GM23338 (cell line): Measurements from ENCODE around the gene SNHG17. TPM values are rescaled to one million over a fixed set of nuclear protein-coding genes. Genes with fewer than 3 reads are reported as not detected.

Source experiments
- ATAC-seq: fragments of 200-7000 bp; cut with Tn5 transposase; 3 replicates; pipeline ENCODE4 v1.9.1; 2020
- DNase-seq: peaks from one replicate; pipeline ENCODE4 v3.0.0-alpha.2; 2015; ENCODE audit warnings: low spot score
- H2AFZ ChIP-seq: fragments of 200-600 bp; sonication (generic); 2 replicates; pipeline ENCODE4 v1.8.0; 2016; ENCODE audit warnings: antibody characterized with exemption, mild to moderate bottlenecking, moderate library complexity
- H3F3A ChIP-seq: fragments of 200-600 bp; sonication (generic); replicated peaks from 2 replicates; pipeline ENCODE4 v1.8.0; 2017; ENCODE audit warnings: antibody characterized with exemption, mixed run types, low read depth
- H3K27ac ChIP-seq: fragments of 200-600 bp; sonication (generic); 2 replicates; pipeline ENCODE4 v1.6.1; 2016; ENCODE audit warnings: low read depth
- H3K27me3 ChIP-seq: fragments of 200-600 bp; sonication (generic); 2 replicates; pipeline ENCODE4 v1.8.0; 2016; ENCODE audit warnings: mild to moderate bottlenecking, mixed run types, moderate library complexity; ENCODE audit not compliant: insufficient read depth
- H3K36me3 ChIP-seq: fragments of 200-600 bp; sonication (generic); 2 replicates; pipeline ENCODE4 v1.8.0; 2016; ENCODE audit warnings: mild to moderate bottlenecking; ENCODE audit not compliant: insufficient read depth
- H3K4me1 ChIP-seq: fragments of 200-600 bp; sonication (generic); 2 replicates; pipeline ENCODE4 v1.8.0; 2016; ENCODE audit warnings: mild to moderate bottlenecking, moderate library complexity; ENCODE audit not compliant: insufficient read depth
- H3K4me2 ChIP-seq: fragments of 200-600 bp; sonication (generic); 2 replicates; pipeline ENCODE4 v1.7.1; 2017; ENCODE audit warnings: mixed run types
- H3K4me3 ChIP-seq: fragments of 200-600 bp; sonication (generic); 2 replicates; pipeline ENCODE4 v1.6.1; 2016; ENCODE audit warnings: mixed run types
- H3K79me2 ChIP-seq: fragments of 200-600 bp; sonication (generic); replicated peaks from 2 replicates; pipeline ENCODE4 v1.8.0; 2017; ENCODE audit warnings: mild to moderate bottlenecking; ENCODE audit not compliant: insufficient read depth
- H3K9me2 ChIP-seq: fragments of 200-600 bp; sonication (generic); 2 replicates; pipeline ENCODE4 v1.8.0; 2017; ENCODE audit not compliant: insufficient read depth
- H4K20me1 ChIP-seq: fragments of 200-600 bp; sonication (generic); replicated peaks from 2 replicates; pipeline ENCODE4 v1.8.0; 2017; ENCODE audit warnings: mild to moderate bottlenecking; ENCODE audit not compliant: insufficient read depth
- H3K27ac Mint-ChIP-seq: 2 replicates; pipeline ENCODE4 v1.8.0; 2020; ENCODE audit warnings: inconsistent platforms, mild to moderate bottlenecking, moderate library complexity, mixed read lengths
- H3K27me3 Mint-ChIP-seq: 3 replicates; pipeline ENCODE4 v1.8.0; 2022; ENCODE audit warnings: low read depth, mild to moderate bottlenecking, moderate library complexity, mixed read lengths, inconsistent platforms; ENCODE audit not compliant: insufficient read depth, poor library complexity
- H3K36me3 Mint-ChIP-seq: 3 replicates; pipeline ENCODE4 v1.8.0; 2021; ENCODE audit warnings: low read depth, mild to moderate bottlenecking, inconsistent platforms, moderate library complexity, mixed read lengths
- H3K4me1 Mint-ChIP-seq: 3 replicates; pipeline ENCODE4 v1.8.0; 2020; ENCODE audit warnings: mild to moderate bottlenecking, inconsistent platforms, mixed read lengths
- H3K4me3 Mint-ChIP-seq: 3 replicates; pipeline ENCODE4 v1.8.0; 2021; ENCODE audit warnings: moderate library complexity, mild to moderate bottlenecking, inconsistent platforms, mixed read lengths
- H3K9me3 Mint-ChIP-seq: 3 replicates; pipeline ENCODE4 v1.8.0; 2020; ENCODE audit warnings: moderate library complexity, mild to moderate bottlenecking, inconsistent platforms, mixed read lengths
- CREB1 ChIP-seq: fragments of 250-450 bp; sonication (Bioruptor Pico); IDR thresholded peaks from 2 replicates; pipeline ENCODE4 v1.5.0; 2020; ENCODE audit warnings: low read depth, mild to moderate bottlenecking, moderate library complexity
- EZH2phosphoT487 ChIP-seq: fragments of 200-600 bp; sonication (generic); IDR thresholded peaks from one replicate; pipeline ENCODE4 v1.8.1; 2018; ENCODE audit warnings: antibody characterized with exemption; ENCODE audit not compliant: unreplicated experiment
- JUNB ChIP-seq: IDR thresholded peaks from one replicate; pipeline ENCODE4 v1.6.1; 2016; ENCODE audit warnings: antibody characterized with exemption; ENCODE audit not compliant: unreplicated experiment
- NANOG ChIP-seq: IDR thresholded peaks from 2 replicates; pipeline ENCODE4 v1.6.1; 2016; ENCODE audit warnings: antibody characterized with exemption, borderline replicate concordance
- POLR2AphosphoS5 ChIP-seq: IDR thresholded peaks from 2 replicates; pipeline ENCODE4 v1.6.1; 2016; ENCODE audit warnings: antibody characterized with exemption, low read depth
- STAT1 ChIP-seq: IDR thresholded peaks from one replicate; pipeline ENCODE4 v1.6.1; 2016; ENCODE audit warnings: antibody characterized with exemption; ENCODE audit not compliant: unreplicated experiment
- ZNF462 ChIP-seq: fragments of 250-450 bp; sonication (Bioruptor Pico); IDR thresholded peaks from 2 replicates; pipeline ENCODE4 v1.5.0; 2020; ENCODE audit warnings: mild to moderate bottlenecking, moderate library complexity
- polyA plus RNA-seq: library from polyadenylated mRNA; unstranded; fragments of >200 nt; fragmentation: Nextera tagmentation; extraction: Ambion mirVana; gene quantifications from 2 replicates; pipeline ENCODE4 v1.2.1, GENCODE V29; 2016
- total RNA-seq: library from RNA; depleted of rRNA; stranded (reverse); fragments of >200 nt; shearing (Covaris generic); gene quantifications from 2 replicates; pipeline ENCODE4 v1.2.3, GENCODE V29; 2014

SNHG17 gene
- total and polyA plus RNA-seq, 2 experiments from 2014 or later, result 25.4 to 76.1 TPM

GRCh38 chr20:38407321-38407720 is 27.8 kb downstream of the SNHG17 start:
- Mint-ChIP-seq H3K36me3 (peaks cover 44% of the 10 kb centered on the region), H3K27ac (no peak overlapping the region), H3K9me3 (peaks cover 34% of the 10 kb centered on the region), H3K4me3 (no peak overlapping the region), H3K27me3 (peaks cover 7% of the 10 kb centered on the region), H3K4me1 (no peaks in the 10 kb centered on the region)
- Histone ChIP-seq H3K4me1 (no peaks in the 10 kb centered on the region), H3K79me2 (no peaks in the 10 kb centered on the region), H3K27ac (no peak overlapping the region), H3K4me2 (no peak overlapping the region), H3K9me2 (no peaks in the 10 kb centered on the region), H4K20me1 (no peaks in the 10 kb centered on the region), H2AFZ (no peak overlapping the region), H3F3A (no peaks in the 10 kb centered on the region), H3K27me3 (no peaks in the 10 kb centered on the region), H3K4me3 (no peak overlapping the region), H3K36me3 (no peaks in the 10 kb centered on the region)
- ATAC-seq (no peak), DNase-seq (no peak)
- no peak for TF ChIP-seq STAT1
- no peak for TF ChIP-seq CREB1
- no peak for TF ChIP-seq EZH2phosphoT487
- TF ChIP-seq ZNF462 (CRISPR knock-in tag), result no peak
- TF ChIP-seq POLR2AphosphoS5, result no peak
- no peak for TF ChIP-seq NANOG
- TF ChIP-seq JUNB, result no peak

- TF ChIP-seq JUNB (no peak), NANOG (no peak), EZH2phosphoT487 (no peak)
- no peak for ATAC-seq
- H3K4me3 Mint-ChIP-seq, result no peak overlapping the region
Observed at GRCh38 chr20:38406476-38406875, 28.7 kb downstream of the SNHG17 start.

More at GRCh38 chr20:38406476-38406875, 28.7 kb downstream of the SNHG17 start:
- Histone ChIP-seq H3K4me3 (no peak overlapping the region), H3K4me2 (no peak overlapping the region), H3K27me3 (no peaks in the 10 kb centered on the region), H3F3A (no peaks in the 10 kb centered on the region), H3K27ac (no peak overlapping the region), H3K4me1 (no peaks in the 10 kb centered on the region), H3K36me3 (no peaks in the 10 kb centered on the region), H2AFZ (no peak overlapping the region), H3K79me2 (no peaks in the 10 kb centered on the region), H4K20me1 (no peaks in the 10 kb centered on the region), H3K9me2 (no peaks in the 10 kb centered on the region)
- H3K27ac Mint-ChIP-seq, result no peak overlapping the region
- peaks cover 39% of the 10 kb centered on the region for H3K36me3 Mint-ChIP-seq
- H3K9me3 Mint-ChIP-seq, result peaks cover 34% of the 10 kb centered on the region
- H3K4me1 Mint-ChIP-seq, result no peaks in the 10 kb centered on the region
- peaks cover 7% of the 10 kb centered on the region for H3K27me3 Mint-ChIP-seq
- DNase-seq, result no peak
